Stimulated activated CD4-positive, alpha-beta T cell treated with anti-CD3 and anti-CD28 coated beads, Interleukin-15, amount 100 ng/mL, for 48 hours (primary cell): ENCODE results near the gene MERTK.
"Not testable (repeated sequence)": the region's sequence is repeated elsewhere in the genome, so short reads cannot be mapped to it uniquely, and the experiment has no call there.

Source experiments
- DNase-seq, 2 donors: peaks; one replicate each; pipeline ENCODE4 v3.0.0-alpha.2; 2020; ENCODE audit warnings: low read depth in 2 of 2

The MERTK gene

DNA sequence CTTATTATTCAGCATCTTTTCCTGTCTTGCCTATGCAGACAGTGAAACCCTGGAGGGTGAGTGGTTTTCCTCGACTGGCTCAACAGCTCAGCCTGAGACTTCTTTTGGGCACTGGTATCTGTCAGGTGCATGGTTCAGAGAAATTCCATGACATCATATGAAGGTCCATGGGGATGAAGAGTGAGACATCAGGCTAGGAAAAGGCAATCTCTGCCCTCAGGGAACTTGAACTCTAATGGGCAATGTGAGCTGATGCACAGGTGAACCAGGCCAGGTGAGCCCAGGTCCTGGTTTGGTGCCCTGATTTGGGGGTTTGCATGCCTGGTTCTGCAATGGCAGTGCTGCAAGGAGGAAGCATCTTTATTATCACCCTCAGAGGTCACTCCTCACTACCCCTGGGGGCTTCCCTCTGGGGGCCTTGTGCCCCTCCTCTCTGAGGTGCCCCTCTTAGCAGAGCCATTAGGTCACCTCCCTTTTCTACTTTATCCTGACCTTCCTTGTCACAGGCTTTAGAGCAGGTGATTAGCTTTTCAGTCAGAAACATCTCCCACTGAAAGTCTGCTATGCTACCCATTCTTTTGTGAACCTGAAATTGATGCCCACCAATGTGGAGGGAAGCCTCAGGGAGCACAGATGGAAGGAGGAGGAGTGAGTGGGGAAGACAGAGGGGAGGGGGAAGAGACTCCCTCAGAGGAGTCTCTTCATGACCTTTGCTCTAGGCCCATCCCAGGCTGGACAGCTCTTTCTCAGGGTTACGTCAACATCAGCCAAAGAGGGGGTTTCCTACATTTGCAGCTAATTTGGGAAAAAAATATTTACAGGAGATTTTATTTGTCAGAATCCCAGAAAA lies 47.3 kb downstream of the MERTK start:
- no peak for DNase-seq

DNA sequence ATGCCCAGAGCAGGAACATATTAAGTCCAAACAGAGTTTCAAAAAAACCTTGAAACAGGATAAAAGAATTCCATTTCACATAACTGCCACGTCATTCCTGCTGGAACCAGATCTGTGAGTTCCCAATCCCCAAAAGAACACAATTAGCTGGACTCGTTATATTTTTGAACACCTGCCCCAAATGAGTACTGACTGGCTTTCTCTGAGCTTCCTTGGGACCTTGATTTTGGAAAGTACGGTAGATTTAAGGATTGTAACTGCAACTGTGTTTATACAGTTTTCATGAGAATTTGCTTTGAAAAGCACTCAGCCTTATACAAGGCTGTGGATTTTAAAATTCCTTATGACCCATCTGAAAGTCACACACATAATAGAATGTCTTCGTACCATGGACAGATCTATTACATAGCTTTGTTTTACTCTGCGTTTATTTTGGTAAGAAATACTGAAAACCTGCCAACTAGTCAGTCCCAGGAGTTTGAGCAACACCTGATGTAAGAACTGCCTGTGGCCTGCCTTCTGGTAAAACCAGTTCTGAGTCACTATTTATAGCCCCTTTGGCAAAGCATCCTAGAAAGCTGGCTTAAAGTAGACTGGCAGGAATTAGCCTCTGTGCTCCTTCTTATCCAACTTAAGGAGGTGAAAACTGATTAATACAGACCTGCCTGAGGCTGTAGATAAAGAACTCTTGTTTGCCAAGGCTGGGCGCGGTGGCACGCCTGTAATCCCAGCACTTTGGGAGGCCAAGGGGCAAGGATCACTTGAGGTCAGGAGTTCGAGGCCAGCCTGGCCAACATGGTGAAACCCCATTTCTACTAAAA lies 48.1 kb downstream of the MERTK start:
- DNase-seq: no peak

DNA sequence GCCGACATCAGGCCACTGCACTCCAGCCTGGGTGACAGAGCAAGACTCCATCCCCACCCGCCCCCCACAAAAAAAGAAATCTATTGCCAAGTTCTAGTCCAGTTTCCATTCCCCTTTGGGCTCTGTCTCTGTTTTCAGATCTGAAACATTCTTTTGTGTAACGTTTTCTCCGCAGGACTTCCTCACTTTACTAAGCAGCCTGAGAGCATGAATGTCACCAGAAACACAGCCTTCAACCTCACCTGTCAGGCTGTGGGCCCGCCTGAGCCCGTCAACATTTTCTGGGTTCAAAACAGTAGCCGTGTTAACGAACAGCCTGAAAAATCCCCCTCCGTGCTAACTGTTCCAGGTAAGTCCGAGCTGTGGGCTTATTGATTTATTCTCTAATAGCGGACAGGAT lies 48.8 kb downstream of the MERTK start:
- no peak for DNase-seq

DNA sequence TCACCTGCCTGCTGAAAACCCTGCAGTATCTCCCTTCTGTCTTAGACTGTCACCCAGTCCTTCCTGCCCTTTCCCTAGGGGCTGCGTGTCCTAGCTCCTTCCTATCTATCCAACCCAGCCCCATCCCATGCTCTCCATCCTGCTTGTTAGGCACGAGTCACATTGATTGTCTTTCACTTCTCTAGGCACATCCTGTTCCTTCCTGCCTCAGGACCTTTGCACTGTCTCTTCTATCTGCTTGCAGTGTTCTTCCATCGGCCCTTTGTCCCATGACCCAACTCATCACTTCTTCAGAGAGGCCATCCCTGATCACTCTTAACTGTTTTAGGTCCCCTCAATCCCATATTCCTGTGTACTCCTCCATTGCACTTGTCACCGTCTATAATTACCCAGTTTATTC lies 50.4 kb downstream of the MERTK start:
- no peak for DNase-seq

DNA sequence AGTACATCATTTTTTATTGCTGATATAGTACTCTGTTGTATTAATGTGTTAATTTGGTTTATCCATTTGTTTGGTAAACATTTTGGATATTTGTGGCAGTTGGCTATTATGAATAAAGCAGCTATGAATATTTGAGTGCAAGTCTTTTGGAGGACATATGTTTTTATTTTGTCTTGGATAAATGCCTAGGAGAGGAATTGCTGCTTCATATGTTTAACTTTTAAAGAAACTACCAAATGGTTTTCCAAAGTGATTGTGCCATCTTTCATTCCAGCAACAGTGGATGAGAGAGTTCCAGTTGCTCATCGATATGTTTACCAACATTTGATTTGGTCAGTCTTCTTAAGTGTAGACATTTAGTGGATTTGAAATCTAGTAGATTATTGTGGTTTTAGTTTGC lies 51.8 kb downstream of the MERTK start:
- DNase-seq: no peak

DNA sequence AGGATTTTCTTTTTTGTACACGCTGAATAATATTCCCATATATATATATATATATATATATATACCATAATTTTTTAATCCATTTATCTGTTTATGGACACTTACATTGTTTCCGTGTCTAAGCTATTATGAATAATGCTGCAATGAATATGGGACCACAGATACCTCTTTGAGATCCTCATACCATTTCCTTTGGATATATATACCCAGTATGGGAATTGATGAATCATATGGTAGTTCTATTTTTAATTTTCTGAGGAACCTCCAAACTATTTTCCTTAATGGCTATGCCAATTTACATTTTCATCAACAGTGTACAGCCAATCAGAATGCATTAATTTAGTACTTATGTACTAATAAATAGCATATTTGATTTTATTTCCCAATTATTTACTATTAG lies 53.1 kb downstream of the MERTK start:
- DNase-seq: no peak

DNA sequence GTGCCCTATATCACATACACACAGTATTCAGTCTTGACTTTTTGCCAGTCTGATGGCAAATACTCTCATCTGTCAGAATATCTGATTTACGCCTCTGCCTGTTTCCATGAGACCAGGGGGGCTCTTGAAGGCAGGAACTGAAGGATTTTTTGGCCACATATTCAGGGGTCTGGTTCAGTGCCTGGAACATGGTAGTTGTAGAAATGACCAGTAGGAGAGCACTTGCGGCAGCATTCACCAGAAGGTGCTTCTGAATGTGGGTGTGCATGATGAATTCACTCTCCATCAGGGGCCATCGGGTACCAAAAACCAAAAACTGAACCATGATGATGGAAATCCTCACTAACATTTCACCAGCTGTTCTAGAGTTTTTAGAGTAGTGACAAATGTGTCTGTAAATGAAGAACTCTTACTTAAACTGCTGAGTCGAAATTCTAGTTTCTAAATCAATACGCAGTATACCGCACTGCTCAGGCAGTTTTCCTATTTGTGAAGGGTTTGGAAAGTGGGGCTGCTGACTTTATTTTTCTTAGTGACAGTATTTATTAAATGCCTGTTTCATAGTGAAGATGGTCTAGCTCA lies 54.6 kb downstream of the MERTK start:
- no peak for DNase-seq

DNA sequence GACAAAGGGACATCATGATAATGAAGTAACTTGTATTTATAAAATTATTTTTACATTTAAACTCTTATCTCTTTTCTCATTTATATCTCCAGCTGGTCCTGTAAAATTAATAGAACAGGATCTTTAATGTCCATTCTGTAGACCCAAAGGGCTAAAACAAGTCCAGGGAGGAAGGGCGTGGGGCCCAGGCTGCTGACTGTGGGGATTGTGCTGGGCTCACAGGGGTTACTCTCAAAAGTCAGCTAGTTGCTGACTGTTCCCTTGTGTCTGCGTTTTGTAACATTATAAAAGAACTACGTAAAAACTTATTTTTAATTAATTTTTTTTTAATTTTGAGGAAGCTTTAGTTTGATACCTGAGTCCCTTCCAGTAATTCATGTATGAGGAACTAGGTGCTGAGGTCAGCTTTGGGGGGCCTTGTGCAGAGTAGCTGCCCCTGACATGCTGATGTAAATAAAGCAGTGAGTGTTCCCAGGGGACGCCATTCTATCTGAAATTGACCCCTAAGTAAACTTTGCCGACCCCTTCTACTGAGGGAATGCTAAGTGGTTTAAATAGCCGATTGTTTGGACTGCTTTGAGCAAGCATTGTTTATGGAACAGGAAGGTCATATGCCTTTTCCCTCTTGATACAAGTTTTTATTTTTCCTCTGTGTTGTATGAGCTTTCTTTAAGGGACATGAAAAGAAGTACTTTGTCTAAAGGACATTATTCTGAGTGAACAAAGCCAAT lies 56.4 kb downstream of the MERTK start:
- no peak for DNase-seq

DNA sequence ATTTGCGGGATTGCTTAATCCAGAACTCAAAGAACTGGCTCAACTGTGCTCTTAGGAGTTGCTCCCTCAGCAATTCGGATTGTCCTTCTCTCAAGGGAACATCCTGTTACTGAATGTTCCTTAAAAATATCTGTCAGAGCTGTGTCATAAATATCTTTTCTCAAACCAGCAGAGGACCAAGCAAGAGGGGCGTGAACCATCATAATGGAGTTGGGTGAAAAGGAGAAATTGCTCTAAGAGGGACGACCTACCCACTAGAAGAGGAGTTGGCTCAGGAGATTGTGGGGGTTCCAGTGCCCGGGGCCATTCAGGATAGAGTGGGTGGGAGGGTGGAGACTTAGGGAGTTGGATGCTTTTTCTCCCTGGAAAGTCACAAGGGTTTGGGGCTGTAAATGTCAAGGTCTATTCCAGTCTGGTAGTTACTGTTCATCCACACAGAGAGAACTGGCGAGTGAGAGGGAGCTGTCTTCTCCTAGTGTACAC lies 59.5 kb downstream of the MERTK start:
- no peak for DNase-seq

DNA sequence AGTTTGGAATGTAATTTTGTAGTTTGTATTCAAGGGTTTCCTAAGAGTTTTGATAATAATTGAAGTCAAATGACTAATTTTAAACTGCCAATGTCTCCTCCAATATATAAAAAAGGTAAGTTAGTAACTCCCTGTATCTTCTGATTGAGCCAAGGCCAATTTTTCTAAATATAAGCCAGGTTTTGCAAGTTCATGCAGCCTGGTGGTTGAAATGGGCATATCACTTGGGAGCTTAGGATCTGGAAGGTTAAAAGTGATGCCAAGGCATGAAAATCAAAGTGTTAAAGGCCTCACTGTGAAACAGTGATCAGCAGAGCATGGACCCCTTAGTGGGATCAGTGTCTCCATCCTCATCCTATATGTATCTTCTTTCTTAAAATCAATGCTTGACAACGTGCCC lies 60.5 kb downstream of the MERTK start:
- DNase-seq: no peak

DNA sequence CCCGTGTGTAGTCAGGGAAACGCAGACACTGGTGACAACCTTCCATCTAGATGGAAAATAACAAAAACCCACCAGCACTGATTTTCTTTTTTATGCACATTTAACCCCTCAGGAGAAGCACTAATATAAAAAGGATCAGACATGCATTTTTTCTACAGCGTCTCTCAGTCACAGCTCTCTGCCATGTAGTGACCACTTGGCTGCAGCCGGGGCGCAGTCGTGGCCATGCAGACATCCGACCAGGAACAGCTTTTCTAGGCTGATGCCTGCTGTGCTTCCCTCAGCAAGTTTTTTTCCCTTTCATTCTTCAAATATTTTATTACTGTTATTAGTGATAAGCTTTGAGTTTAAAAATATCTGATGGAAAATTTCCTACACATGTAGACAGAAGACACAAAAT lies 63.3 kb downstream of the MERTK start:
- no peak for DNase-seq

DNA sequence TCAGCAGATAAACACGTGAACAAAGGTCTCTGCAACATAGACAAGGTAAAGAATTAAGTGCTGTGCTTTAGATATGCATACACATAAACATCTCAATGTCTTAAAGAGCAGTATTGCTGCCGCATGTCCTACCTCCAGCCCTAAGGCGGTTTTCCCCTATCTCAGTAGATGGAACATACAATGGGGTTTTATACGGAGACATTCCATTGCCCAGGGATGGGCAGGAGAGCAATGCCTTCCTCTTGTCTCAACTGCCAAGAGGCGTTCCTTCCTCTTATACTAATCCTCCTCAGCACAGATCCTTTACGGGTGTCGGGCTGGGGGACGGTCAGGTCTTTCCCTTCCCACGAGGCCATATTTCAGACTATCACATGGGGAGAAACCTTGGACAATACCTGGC lies 64.7 kb downstream of the MERTK start:
- not testable (repeated sequence) for DNase-seq

DNA sequence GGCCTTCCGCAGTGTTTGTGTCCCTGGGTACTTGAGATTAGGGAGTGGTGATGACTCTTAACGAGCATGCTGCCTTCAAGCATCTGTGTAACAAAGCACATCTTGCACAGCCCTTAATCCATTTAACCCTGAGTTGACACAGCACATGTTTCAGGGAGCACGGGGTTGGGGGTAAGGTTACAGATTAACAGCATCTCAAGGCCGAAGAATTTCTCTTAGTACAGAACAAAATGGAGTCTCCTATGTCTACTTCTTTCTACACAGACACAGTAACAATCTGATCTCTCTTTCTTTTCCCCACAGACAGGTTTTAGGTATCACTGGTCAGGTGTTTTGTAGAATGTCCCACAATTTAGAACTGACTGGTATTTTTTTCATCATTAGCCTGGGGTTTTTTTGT lies 65.1 kb downstream of the MERTK start:
- DNase-seq: not testable (repeated sequence)

DNA sequence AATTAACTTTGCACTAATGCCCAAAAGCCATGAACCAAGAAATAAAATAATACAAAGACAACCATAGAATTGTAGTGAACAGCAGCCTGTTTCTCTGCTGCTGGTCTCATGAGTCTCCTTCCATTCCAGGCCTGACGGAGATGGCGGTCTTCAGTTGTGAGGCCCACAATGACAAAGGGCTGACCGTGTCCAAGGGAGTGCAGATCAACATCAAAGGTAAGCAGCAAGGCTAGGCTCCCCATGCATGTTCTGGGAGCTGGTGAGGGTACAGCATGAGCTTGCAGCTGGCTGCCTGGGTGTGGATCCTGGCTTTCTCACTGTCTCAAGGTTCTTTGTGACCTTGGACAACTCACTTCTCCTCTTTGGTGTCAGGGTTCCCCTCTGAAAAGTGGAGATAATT lies 66.7 kb downstream of the MERTK start:
- no peak for DNase-seq

DNA sequence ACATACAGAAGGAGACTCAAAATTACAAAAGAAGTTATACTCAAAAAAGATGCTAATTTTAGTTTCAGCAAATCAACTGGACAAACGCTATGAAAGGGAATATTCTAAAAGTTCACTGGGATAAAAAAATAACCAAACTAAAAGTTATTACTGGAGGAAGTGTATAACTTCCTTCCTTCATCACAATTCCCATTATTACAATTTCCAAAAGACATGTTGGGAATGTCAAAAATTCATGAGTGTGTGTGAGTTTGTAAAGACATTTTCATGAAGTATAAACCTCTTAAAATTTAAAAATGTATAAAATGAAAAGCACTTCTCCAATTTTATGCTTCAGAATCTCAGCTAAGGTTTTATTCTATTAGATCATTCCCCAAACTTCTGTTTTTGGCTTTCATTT lies 67.8 kb downstream of the MERTK start:
- DNase-seq: no peak

DNA sequence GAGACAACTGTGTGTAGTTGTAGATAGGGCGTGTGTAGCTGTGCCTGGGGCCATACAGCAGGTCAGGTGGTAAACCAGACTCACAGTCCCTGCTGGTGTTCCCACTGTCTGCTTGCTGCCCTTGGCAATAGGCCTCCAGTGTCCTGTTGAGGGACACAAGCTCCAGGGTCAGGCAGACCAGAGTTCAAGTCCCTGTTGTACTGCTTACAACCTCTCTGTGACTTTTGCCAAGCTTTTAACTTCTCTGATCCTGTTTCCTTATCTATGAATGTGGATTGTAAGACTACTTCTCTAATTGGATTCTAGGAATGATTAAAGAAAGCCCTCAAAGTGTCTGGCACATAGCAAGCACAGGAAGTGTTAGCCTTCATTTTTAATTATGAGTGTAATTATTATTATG lies 68.6 kb downstream of the MERTK start:
- no peak for DNase-seq

DNA sequence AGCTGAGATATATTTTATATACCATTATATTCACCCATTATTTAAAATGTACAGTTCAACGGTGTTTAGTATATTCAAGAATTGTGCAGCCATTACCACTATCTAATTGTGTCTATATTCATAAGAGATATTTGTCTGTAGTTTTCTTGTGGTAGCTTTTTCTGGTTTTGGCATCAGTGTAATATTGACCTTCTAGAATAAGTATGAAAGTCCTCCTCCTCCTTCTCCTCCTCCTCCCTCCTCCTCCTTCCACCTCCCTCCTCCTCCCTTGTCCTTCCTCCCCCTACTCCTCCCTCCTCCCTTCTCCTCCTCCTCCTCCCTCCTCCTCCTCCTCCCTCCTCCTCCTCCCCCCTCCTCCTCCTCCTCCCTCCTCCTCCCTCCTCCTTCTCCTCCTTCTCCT lies 72.0 kb downstream of the MERTK start:
- no peak for DNase-seq

DNA sequence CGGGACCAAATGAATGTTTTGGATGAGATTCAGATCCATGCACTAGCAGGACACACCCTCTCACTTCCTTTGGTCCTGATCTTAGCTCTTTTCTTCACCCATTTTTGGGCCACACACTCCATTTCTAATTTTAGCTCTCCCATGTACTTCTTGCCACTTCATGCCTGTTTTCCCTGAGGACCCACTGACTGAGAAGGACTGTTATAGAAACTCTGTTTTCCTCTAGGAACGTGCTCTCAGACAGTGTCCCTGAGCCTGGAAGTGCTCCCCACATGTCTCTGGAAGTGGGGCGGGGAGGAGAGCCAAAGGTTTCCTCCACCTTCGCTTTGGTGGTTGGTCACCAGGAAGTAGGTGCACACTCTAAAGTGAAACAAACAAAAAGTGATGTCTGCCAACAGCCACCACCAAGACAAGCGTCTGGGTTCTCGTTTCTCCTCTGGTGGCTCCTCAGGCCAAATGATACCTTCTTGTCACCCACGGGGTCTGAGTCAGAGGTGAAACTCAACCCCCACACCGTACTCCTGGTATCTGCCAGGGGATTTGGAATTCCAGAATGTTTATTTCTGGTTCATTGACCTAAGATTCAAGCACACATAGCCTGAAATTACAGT lies 74.7 kb downstream of the MERTK start:
- no peak for DNase-seq

DNA sequence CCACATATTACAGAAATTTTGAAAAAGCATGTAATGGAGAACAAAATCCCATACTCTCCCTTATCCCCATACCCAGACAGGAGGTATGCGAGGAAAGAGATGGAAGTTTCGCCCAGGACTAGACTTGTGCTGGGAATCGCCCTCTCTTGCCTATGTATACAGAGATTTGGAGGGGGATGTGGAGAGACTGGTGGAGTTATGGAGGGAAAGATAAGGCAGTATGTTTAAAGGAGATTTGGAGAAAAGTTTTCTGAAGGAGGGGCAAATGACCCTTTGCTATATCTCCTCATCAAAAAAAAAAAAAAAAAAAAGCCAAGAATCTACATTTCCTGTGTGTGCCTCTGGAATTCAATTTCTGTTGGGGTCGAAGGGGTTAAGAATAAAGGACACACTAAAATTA lies 75.3 kb downstream of the MERTK start:
- DNase-seq: no peak

DNA sequence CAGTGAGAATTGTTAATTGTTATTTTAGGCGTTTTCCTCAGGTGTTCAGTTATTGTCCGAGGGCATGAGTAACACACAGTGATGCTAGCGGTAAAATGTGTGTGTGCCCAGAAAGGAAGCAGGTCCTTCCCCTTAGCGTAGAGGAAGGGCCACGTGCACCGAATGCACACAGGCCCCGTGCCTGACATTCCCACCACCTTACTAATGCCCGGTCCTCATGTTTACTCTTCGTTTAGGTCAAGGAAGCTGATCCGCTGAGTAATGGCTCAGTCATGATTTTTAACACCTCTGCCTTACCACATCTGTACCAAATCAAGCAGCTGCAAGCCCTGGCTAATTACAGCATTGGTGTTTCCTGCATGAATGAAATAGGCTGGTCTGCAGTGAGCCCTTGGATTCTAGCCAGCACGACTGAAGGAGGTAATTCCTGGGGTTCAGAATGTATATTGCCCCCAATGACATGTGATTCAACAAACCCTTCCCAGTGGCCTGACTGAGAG lies 76.7 kb downstream of the MERTK start:
- no peak for DNase-seq

DNA sequence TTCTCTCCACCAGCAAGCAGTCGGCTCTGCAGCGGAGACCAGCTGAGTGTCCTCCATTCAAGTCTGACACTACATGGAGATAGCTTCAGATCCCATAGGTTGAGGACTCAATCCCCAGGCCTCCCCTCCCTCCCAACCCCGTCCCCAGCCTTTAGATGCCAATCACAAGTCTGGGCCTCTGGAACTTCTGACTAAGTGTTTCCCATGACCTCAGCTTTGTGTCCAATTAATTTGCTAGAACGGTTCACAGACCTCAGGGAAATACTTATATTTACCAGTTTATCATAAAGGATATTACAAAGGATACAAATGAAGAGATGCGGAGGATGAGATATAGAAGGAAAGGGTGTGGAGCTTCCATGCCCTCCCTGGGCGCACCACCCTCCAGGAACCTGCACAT lies 77.4 kb downstream of the MERTK start:
- DNase-seq: no peak
